GM18873 (cell line): Measurements from ENCODE around the gene OS9.
"Not testable (repeated sequence)": the region's sequence is repeated elsewhere in the genome, so short reads cannot be mapped to it uniquely, and the experiment has no call there.

ENCODE experiments used
- ATAC-seq: cut with Tn5 transposase; IDR thresholded peaks from one replicate; pipeline ENCODE4 v1.9.1; 2021; ENCODE audit warnings: mild to moderate bottlenecking, moderate library complexity, moderate number of reproducible peaks; ENCODE audit not compliant: unreplicated experiment, low FRiP score

Gene OS9

GRCh38 chr12:57693659-57694458, at the start of gene OS9:
Gene OS9, plus strand, starts transcription at chr12:57694132. Its CDS starts 30 bp downstream, at chr12:57694162.
- peak; percentile 95 for ATAC-seq

- ATAC-seq: not testable (repeated sequence)
These were observed 47.8 kb upstream of the OS9 start for GRCh38 chr12:57645990-57646658.

- ATAC-seq: not testable (repeated sequence)
These were observed 47.3 kb upstream of the OS9 start for GRCh38 chr12:57646659-57647049.

- no peak for ATAC-seq
These were observed 39.9 kb upstream of the OS9 start for GRCh38 chr12:57654042-57654441.

- ATAC-seq: no peak
These were observed 38.2 kb upstream of the OS9 start for GRCh38 chr12:57655541-57656240.

- not testable (repeated sequence) for ATAC-seq
These were observed 37.5 kb upstream of the OS9 start for GRCh38 chr12:57656408-57656807.

- ATAC-seq: no peak
These were observed 36.2 kb upstream of the OS9 start for GRCh38 chr12:57657744-57658143.

- ATAC-seq: no peak
These were observed 35.0 kb upstream of the OS9 start for GRCh38 chr12:57658890-57659289.

GRCh38 chr12:57661376-57661775, 32.6 kb upstream of the OS9 start:
- ATAC-seq: no peak

GRCh38 chr12:57665066-57665820, 28.7 kb upstream of the OS9 start:
- not testable (repeated sequence) for ATAC-seq

GRCh38 chr12:57666897-57667296, 27.0 kb upstream of the OS9 start:
- no peak for ATAC-seq

- not testable (repeated sequence) for ATAC-seq
These were observed 24.2 kb upstream of the OS9 start for GRCh38 chr12:57669691-57670090.

- not testable (repeated sequence) for ATAC-seq
These were observed 22.1 kb upstream of the OS9 start for GRCh38 chr12:57671811-57672210.

- ATAC-seq: no peak
These were observed 21.1 kb upstream of the OS9 start for GRCh38 chr12:57672801-57673200.

GRCh38 chr12:57674691-57675090, 19.2 kb upstream of the OS9 start:
- ATAC-seq: no peak

GRCh38 chr12:57677947-57678346, 16.0 kb upstream of the OS9 start:
- ATAC-seq: not testable (repeated sequence)

GRCh38 chr12:57679697-57680096, 14.2 kb upstream of the OS9 start:
- ATAC-seq: no peak

GRCh38 chr12:57687862-57688261, 6.1 kb upstream of the OS9 start:
- ATAC-seq: no peak

- no peak for ATAC-seq
These were observed 5.0 kb upstream of the OS9 start for GRCh38 chr12:57688931-57689330.

GRCh38 chr12:57692500-57692899, 1.4 kb upstream of the OS9 start:
- no peak for ATAC-seq

- ATAC-seq: no peak
These were observed 644 bp upstream of the OS9 start for GRCh38 chr12:57693317-57693658.
